Stimulated activated naive CD4-positive, alpha-beta T cell (primary cell): ENCODE measurements around the gene MTARC1.

Experiments
- DNase-seq, 6 experiments: peaks; one replicate each; lab custom pipeline; 2025; lab: John Stamatoyannopoulos, UW

The MTARC1 gene

GRCh38 chr1:220786337-220787068, at the start of gene MTARC1:
Gene MTARC1 (plus strand): TSS chr1:220786913. CDS start chr1:220786945, 32 bp downstream.
- DNase-seq: no peak

- no peak for DNase-seq
Measured at GRCh38 chr1:220741349-220741748, 45.4 kb upstream of the MTARC1 start.

- DNase-seq: no peak
Measured at GRCh38 chr1:220741825-220742224, 44.9 kb upstream of the MTARC1 start.

GRCh38 chr1:220742520-220742919, 44.2 kb upstream of the MTARC1 start:
- no peak for DNase-seq

- no peak for DNase-seq
Measured at GRCh38 chr1:220746851-220747250, 39.9 kb upstream of the MTARC1 start.

GRCh38 chr1:220747437-220748088, 39.1 kb upstream of the MTARC1 start:
- no peak for DNase-seq

- DNase-seq: no peak
Measured at GRCh38 chr1:220748089-220748934, 38.4 kb upstream of the MTARC1 start, which contains the start of gene MTARC2. Gene MTARC2 (plus strand): TSS chr1:220748322. CDS start chr1:220748532, 210 bp downstream.

GRCh38 chr1:220748936-220749335, 37.8 kb upstream of the MTARC1 start:
- no peak for DNase-seq

- DNase-seq: no peak
Measured at GRCh38 chr1:220750131-220750515, 36.6 kb upstream of the MTARC1 start.

GRCh38 chr1:220751111-220751510, 35.6 kb upstream of the MTARC1 start:
- no peak for DNase-seq

- DNase-seq: no peak
Measured at GRCh38 chr1:220754212-220754917, 32.3 kb upstream of the MTARC1 start.

GRCh38 chr1:220754918-220755295, 31.8 kb upstream of the MTARC1 start:
- DNase-seq: no peak

- no peak for DNase-seq
Measured at GRCh38 chr1:220755309-220755708, 31.4 kb upstream of the MTARC1 start.

- DNase-seq: no peak
Measured at GRCh38 chr1:220757441-220757840, 29.3 kb upstream of the MTARC1 start.

- no peak for DNase-seq
Measured at GRCh38 chr1:220759147-220759546, 27.6 kb upstream of the MTARC1 start.

GRCh38 chr1:220761688-220762427, 24.9 kb upstream of the MTARC1 start:
- no peak for DNase-seq

GRCh38 chr1:220764757-220765156, 22.0 kb upstream of the MTARC1 start:
- DNase-seq: no peak

GRCh38 chr1:220767312-220768125, 19.2 kb upstream of the MTARC1 start:
- DNase-seq: no peak

- no peak for DNase-seq
Measured at GRCh38 chr1:220768126-220768601, 18.5 kb upstream of the MTARC1 start.

GRCh38 chr1:220769205-220769604, 17.5 kb upstream of the MTARC1 start:
- DNase-seq: no peak
